Dendritic cell treated with granulocyte-macrophage colony-stimulating factor and Interleukin-4, amounts not matched to agents 40 ng/mL and 50 ng/mL, for 4 days (primary cell): ENCODE measurements around the gene PRKD2.

ENCODE experiments used
- H3K27ac Mint-ChIP-seq: one replicate; pipeline ENCODE4 v1.8.0; 2022; ENCODE audit warnings: mild to moderate bottlenecking, mixed read lengths
- H3K27me3 Mint-ChIP-seq: one replicate; pipeline ENCODE4 v1.8.0; 2022; ENCODE audit warnings: mild to moderate bottlenecking, mixed read lengths
- H3K36me3 Mint-ChIP-seq: one replicate; pipeline ENCODE4 v1.8.0; 2022; ENCODE audit warnings: low read depth, mixed read lengths
- H3K4me1 Mint-ChIP-seq: one replicate; pipeline ENCODE4 v1.8.0; 2022; ENCODE audit warnings: low read depth, mixed read lengths
- H3K4me3 Mint-ChIP-seq: one replicate; pipeline ENCODE4 v1.8.0; 2022; ENCODE audit warnings: mild to moderate bottlenecking, moderate library complexity, mixed read lengths
- H3K9me3 Mint-ChIP-seq: one replicate; pipeline ENCODE4 v1.8.0; 2022; ENCODE audit warnings: mixed read lengths
- intact Hi-C: fragments of 100-400 bp; cut with micrococcal nuclease; formaldehyde crosslinking; loops from one replicate; pipeline ENCODE4 v1.15.0; 2022

PRKD2 gene

DNA sequence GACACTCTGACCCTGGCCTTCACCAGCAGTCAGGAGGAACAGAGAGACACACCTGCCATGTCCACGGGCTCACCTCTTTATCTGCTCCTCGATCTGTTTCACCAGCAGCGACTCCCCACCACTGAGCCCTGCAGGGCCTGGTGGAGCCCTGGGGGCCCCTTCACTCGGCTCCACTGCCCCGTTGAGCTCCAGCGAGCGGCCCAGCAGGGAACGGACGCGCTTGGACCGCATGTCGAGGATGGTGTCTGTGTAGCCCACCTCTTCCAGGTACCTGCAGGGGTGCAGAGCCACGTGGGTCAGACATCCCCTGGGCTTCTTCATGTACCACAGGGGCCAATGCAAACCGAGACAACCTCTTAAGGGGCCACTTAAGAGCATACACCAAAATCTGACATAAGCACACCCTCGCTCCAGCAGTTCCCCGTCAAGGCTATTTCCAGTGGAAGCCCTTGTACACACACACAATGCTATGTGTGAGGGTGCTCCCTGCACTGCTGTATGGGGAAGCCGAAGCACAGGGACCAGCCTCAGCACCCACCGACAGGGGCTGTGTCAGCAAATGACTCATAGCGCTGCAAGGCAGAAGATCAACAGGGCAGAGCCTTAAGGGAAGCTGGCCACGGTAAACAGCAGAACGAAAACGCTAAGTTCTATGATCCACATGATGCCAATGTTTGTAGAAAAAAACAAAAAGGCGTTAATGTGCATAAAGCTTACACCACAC, 16.2 kb upstream of the PRKD2 start:
- Mint-ChIP-seq H3K27ac (peak overlapping the region; percentile 91), H3K4me3 (peak overlapping the region; percentile 68), H3K27me3 (no peaks in the 10 kb centered on the region), H3K36me3 (peaks cover 82% of the 10 kb centered on the region), H3K4me1 (peaks cover 85% of the 10 kb centered on the region), H3K9me3 (no peaks in the 10 kb centered on the region)
- intact Hi-C loops, result no loop called here

DNA sequence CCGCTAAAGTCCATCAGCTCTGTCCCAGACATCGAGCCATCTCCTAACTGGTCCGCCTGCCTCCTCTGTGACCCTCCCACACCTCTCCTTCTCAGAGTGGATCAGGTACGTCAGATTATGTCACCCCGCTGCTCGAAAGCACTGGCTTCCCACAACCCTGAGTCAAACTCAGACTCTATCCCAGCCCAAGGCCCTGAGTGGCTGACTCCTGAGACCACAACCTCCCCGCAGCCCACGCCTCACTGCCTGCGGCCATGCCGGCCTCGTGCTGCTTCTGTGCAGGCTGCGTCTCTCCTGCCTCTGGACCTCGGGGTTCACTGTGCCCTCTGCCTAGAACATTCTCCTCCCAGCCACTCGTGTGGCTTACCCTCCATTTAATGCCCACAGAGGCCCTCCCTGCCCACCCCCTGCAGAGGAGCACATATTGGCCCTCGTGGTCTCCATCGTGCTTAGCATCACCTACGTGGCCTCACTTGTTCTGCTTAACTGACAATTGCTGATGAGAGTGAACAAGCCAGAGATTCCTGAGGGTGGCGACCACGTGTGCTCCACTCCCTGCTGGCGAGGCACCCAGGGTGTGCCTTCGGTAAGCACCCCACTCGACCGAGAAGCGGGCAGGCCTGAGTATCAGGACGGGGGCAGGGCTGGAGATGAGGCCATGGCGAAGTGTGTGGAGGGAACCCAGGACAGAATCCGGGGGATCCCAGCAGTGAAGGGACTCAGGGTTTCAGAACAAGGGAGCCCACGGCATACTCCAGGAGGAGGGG, 15.4 kb upstream of the PRKD2 start:
- Mint-ChIP-seq H3K27ac (peak overlapping the region; percentile 91), H3K4me3 (peak overlapping the region; percentile 68), H3K4me1 (peaks cover 78% of the 10 kb centered on the region), H3K36me3 (peaks cover 82% of the 10 kb centered on the region), H3K9me3 (no peaks in the 10 kb centered on the region), H3K27me3 (no peaks in the 10 kb centered on the region)
- intact Hi-C loops, result no loop called here

DNA sequence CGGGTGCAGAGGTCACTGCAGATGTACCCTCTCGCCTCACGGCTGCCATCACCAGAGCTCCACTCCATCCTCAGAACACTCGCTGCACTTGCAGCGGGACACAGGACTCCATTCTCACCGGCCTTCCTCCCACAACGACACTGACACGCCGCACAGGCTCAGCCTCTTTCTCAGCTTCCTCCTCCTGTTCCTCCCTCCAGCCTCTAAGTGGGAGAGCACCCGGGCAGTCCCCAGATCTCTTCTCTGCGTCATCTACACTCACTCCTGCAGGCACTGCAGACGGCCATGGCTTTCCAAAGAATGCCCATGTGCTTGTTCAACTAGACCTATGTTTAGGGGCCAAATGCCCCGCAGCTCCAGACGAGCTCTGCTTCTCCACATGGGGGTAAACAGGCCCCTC, 14.7 kb upstream of the PRKD2 start:
- peak overlapping the region; percentile 65 for H3K4me3 Mint-ChIP-seq
- intact Hi-C loops, result no loop called here

DNA sequence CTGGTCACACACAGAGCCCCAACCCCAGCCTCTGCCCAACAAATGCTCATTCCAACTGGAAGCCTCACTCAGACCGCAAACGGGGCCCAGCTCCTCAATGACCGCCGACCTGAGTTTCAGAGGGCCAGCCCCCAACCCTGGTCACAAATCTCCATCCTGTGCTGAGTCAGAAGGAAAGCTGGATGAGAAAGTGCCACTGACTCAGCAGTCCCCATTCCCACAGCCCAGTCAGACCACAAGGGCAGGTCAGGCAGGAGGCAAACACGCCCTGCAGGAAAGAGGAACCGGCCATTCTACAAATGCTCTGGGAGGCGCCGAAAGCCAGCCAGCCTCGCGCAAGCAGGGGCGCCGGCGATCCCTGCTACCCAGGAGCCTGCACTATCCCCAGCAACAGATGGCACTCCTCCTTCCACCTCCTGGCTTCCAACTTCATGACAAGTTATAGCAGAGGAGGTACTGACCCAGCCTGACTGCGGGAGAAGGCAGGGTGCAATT, 14.1 kb upstream of the PRKD2 start:
- peaks cover 74% of the 10 kb centered on the region for H3K4me1 Mint-ChIP-seq
- H3K27ac Mint-ChIP-seq, result peak overlapping the region; percentile 91
- no peaks in the 10 kb centered on the region for H3K27me3 Mint-ChIP-seq
- H3K36me3 Mint-ChIP-seq, result peaks cover 83% of the 10 kb centered on the region
- peak overlapping the region; percentile 65 for H3K4me3 Mint-ChIP-seq
- no peaks in the 10 kb centered on the region for H3K9me3 Mint-ChIP-seq
- intact Hi-C loops, result no loop called here

More for the DNA sequence above, 14.7 kb upstream of the PRKD2 start:
- H3K27me3 Mint-ChIP-seq, result no peaks in the 10 kb centered on the region
- H3K9me3 Mint-ChIP-seq, result no peaks in the 10 kb centered on the region
- H3K36me3 Mint-ChIP-seq, result peaks cover 82% of the 10 kb centered on the region
- peak overlapping the region; percentile 91 for H3K27ac Mint-ChIP-seq
- H3K4me1 Mint-ChIP-seq, result peaks cover 76% of the 10 kb centered on the region

DNA sequence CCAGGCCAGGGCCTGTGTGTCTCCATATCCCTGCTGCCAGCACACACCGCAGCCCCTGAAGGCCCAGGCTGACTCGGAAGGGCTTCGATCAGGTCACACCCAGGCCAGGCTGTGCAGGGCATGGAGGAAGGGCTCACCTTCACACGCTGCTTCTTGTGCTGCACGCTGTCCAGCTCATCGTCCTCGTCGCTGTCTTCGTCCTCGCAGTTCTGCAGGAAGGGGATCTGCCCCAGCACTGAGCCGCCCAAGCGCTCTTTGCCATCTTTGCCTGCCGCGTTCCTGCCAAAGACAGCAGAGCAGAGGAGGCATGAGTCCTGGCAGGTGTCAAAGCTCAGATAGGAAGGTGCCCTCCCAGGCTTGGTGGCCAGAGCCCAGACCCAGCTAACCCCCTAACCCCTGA, 13.7 kb upstream of the PRKD2 start:
- H3K27me3 Mint-ChIP-seq, result no peaks in the 10 kb centered on the region
- H3K9me3 Mint-ChIP-seq, result no peaks in the 10 kb centered on the region
- H3K4me3 Mint-ChIP-seq, result peak overlapping the region; percentile 65
- peak overlapping the region; percentile 91 for H3K27ac Mint-ChIP-seq
- peaks cover 74% of the 10 kb centered on the region for H3K4me1 Mint-ChIP-seq
- H3K36me3 Mint-ChIP-seq, result peaks cover 83% of the 10 kb centered on the region
- intact Hi-C loops, result no loop called here

DNA sequence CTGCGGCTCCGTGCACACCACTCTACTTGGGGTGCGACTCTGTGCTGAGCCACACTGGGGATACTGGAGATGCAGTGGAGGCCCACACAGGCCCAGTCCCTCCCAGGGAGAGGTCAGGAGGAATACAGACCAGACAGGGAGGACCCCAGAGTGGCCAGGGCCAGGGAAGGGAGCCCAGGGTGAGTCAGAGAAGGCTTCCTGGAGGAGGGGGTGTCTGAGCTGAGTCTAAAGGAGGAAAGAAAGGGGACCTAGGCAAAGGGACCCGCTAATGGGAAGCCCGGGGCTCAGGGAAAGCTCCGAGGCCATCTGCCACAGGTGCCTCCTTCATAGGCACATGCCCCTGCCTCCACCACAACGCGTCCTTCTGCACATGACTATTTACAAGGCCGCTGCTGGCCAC, 13.3 kb upstream of the PRKD2 start:
- H3K4me1 Mint-ChIP-seq, result peaks cover 71% of the 10 kb centered on the region
- H3K27ac Mint-ChIP-seq, result no peak overlapping the region
- H3K36me3 Mint-ChIP-seq, result peaks cover 83% of the 10 kb centered on the region
- no peaks in the 10 kb centered on the region for H3K27me3 Mint-ChIP-seq
- no peak overlapping the region for H3K4me3 Mint-ChIP-seq
- intact Hi-C loops, result no loop called here
- no peaks in the 10 kb centered on the region for H3K9me3 Mint-ChIP-seq

DNA sequence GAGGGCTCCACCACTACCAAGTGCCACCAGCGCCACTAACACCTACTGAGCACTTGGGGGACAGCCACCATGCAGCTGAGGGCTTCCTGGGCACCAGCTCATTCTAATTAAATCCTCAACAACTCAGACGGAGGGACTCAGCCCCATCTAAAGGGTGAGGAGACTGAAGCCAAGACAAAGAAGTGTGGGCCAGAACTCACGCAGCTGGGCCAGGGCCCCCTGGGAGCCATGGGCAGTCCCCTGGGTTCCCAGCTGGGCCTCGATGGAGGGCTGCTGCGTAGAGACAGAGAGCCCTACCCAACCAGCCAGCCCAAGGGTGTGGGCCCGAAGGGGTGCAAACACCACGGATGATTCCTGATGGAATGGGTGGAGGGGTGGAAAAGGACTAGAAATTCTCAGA, 12.8 kb upstream of the PRKD2 start:
- Mint-ChIP-seq H3K4me3 (no peak overlapping the region), H3K4me1 (peaks cover 69% of the 10 kb centered on the region), H3K27me3 (no peaks in the 10 kb centered on the region), H3K9me3 (no peaks in the 10 kb centered on the region), H3K36me3 (peaks cover 87% of the 10 kb centered on the region), H3K27ac (no peak overlapping the region)
- intact Hi-C loops, result no loop called here

DNA sequence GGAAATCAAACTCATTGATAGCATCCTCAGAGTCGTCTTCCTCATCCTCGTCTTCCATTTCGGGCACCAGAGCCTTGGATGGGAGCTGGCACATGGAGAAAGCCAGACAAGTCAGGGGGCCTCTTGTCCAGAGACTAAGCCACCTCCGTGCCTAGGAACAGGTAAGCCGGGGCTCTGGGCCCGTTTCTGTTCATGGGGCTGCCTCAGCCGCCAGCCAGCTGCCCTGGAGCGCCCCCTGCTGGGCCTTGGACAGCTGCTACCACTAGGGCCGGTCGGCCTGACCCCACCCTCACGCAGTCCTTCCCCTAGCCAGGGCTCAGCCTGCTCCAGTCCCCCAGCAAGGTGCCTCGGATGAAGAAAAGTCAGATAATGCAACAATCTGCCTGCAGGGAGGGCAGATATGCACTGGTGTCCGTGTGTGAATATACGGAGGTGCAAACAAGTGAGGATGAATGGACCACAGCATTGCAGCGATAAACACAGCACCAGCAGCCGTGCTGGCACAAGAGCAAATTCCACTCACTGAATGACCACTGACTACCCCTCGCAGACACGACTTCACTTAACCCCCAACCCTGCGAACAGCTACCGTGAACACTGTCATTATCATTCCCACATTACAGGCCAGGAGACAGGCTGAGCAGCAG, 11.9 kb upstream of the PRKD2 start:
- H3K36me3 Mint-ChIP-seq, result peaks cover 96% of the 10 kb centered on the region
- peaks cover 66% of the 10 kb centered on the region for H3K4me1 Mint-ChIP-seq
- intact Hi-C loops, result loop anchor here (1.0 kb wide), 1 partner anchor 25 kb away; no protein-coding TSS in a partner anchor
- H3K4me3 Mint-ChIP-seq, result no peak overlapping the region
- no peaks in the 10 kb centered on the region for H3K27me3 Mint-ChIP-seq
- H3K27ac Mint-ChIP-seq, result no peak overlapping the region
- no peaks in the 10 kb centered on the region for H3K9me3 Mint-ChIP-seq

DNA sequence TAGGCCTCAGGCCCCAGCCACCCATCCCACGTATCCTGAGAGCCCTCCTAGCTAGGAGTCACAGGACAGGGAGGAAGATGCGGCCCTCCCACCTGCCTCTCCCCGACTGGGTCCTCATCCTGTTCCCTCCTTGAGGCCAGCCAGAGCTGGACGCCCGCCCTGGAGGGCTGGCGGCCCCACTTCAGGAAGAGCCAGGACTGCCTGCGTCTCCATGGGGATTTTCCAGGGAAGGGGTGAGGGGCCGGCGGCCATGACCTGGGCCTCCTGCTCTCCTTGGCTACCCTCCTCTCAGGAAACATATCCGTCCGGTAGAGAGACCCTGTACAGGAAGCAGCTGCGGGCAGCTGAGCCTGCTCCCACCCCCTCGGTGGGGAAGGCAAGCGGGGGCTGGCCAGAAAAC, 11.3 kb upstream of the PRKD2 start:
- intact Hi-C loops, result loop anchor here (1.0 kb wide), 1 partner anchor 24 kb away; no protein-coding TSS in a partner anchor

DNA sequence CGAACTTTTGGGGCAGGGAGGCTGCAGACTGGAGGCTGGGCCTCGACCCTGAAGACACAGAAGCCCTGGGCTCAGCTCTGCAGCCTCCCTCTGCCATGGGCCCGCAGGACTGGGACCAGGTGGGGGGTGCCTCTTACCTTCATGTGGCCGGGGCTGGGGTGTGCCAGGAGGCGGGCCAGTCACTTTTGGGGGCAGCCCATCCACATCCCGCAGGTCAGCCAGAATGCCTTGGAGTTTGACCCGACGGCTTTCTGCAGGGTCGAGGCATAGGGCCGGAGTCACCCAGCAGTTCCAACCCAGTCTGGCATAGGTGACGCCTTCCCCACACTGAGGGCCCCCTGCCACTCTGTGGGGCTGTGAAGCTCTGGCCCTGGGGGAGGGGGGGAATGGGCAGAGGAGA, 10.8 kb upstream of the PRKD2 start:
- peaks cover 100% of the 10 kb centered on the region for H3K36me3 Mint-ChIP-seq
- H3K27me3 Mint-ChIP-seq, result no peaks in the 10 kb centered on the region
- peaks cover 66% of the 10 kb centered on the region for H3K4me1 Mint-ChIP-seq
- no peak overlapping the region for H3K4me3 Mint-ChIP-seq
- H3K9me3 Mint-ChIP-seq, result no peaks in the 10 kb centered on the region
- intact Hi-C loops, result loop anchor here (1.0 kb wide), 1 partner anchor 23 kb away; no protein-coding TSS in a partner anchor
- no peak overlapping the region for H3K27ac Mint-ChIP-seq

More for the DNA sequence above, 11.3 kb upstream of the PRKD2 start:
- no peaks in the 10 kb centered on the region for H3K27me3 Mint-ChIP-seq
- H3K27ac Mint-ChIP-seq, result no peak overlapping the region
- H3K36me3 Mint-ChIP-seq, result peaks cover 100% of the 10 kb centered on the region
- no peak overlapping the region for H3K4me3 Mint-ChIP-seq
- peaks cover 66% of the 10 kb centered on the region for H3K4me1 Mint-ChIP-seq
- no peaks in the 10 kb centered on the region for H3K9me3 Mint-ChIP-seq

DNA sequence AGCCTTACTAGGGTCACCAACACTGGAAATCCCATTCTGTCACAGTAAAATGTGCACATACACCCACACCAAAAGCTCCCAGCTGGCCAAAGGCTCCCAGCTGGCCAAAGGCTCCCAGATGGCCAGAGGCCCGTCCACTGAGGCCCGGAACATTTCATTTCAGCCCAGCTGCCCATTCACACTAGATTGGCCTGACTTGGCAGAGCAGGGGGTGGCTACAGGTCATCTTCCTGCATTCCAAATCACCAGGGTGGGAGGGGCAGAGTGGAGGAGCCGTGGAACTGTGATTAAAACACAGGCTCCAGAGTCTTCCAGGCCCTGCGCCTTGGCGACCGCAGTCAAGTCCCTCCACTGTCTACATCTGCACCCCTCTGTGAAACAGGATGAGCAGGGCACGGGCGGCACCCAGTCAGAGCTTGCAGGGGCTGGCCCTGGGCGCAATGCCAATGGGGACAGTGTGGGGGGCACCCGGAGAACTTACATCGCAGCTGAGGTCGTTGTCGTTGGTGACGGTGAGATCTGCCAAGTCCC, 10.1 kb upstream of the PRKD2 start:
- peaks cover 66% of the 10 kb centered on the region for H3K4me1 Mint-ChIP-seq
- H3K4me3 Mint-ChIP-seq, result no peak overlapping the region
- H3K36me3 Mint-ChIP-seq, result peaks cover 100% of the 10 kb centered on the region
- H3K9me3 Mint-ChIP-seq, result no peaks in the 10 kb centered on the region
- H3K27me3 Mint-ChIP-seq, result no peaks in the 10 kb centered on the region
- no peak overlapping the region for H3K27ac Mint-ChIP-seq
- intact Hi-C loops, result no loop called here

DNA sequence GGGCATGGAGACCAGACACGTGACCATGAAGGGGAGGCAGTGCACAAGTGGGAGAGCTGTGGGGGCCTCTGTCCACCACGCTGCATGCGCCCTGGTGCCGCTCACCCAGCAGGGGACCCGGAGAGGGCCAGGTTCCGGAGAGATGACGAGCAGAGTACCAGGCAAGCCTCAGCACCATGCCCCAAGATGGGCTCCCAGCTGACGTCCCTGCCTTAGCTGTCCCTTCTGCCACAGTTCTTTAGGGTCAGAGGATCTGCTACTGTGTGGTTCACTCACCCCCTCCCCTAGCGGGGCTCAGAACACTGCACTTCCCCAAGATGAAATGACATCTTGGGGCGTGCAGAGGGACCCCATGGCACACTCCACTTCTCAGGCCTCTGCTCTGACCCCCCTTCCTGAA, 9.6 kb upstream of the PRKD2 start:
- Mint-ChIP-seq H3K36me3 (peaks cover 100% of the 10 kb centered on the region), H3K27ac (no peak overlapping the region), H3K27me3 (no peaks in the 10 kb centered on the region), H3K9me3 (no peaks in the 10 kb centered on the region), H3K4me1 (peaks cover 63% of the 10 kb centered on the region), H3K4me3 (no peak overlapping the region)
- intact Hi-C loops, result no loop called here

DNA sequence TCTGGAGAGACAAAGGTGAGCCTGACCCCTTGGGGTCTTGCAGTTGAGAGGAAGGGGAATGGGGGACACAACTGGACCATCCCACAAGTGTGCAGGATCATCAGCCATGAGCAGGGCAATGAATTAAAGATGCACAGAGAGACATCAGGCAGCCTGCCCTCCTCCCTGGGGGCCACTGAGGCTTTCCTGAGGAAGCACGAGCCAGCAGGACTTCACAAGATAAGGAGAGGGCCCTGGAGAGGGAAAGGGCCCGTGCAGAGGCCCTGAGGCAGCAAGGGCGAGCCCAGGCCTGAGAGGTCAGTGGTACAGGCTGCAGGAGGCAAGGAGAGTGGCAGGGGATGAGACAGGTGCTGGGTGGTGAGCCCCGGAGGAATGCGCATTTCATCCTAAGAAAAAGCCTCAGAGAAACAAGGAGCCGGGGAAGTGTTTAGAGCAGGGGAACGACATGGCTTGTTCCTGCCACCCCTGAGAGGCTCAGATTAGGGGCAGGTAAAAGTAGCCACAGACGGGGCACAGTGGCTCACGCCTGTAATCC, 9.0 kb upstream of the PRKD2 start:
- H3K4me3 Mint-ChIP-seq, result no peak overlapping the region
- intact Hi-C loops, result no loop called here
- no peaks in the 10 kb centered on the region for H3K9me3 Mint-ChIP-seq
- H3K36me3 Mint-ChIP-seq, result peaks cover 100% of the 10 kb centered on the region
- H3K27me3 Mint-ChIP-seq, result no peaks in the 10 kb centered on the region
- H3K4me1 Mint-ChIP-seq, result peaks cover 63% of the 10 kb centered on the region
- H3K27ac Mint-ChIP-seq, result no peak overlapping the region
